Activated CD8-positive, alpha-beta memory T cell treated with anti-CD3 and anti-CD28 coated beads, Interleukin-2, amount 50 U/mL, for 48 hours (primary cell): ENCODE measurements around the gene ITCH.
"Not testable (repeated sequence)": the region's sequence is repeated elsewhere in the genome, so short reads cannot be mapped to it uniquely, and the experiment has no call there.

ENCODE experiments used
- DNase-seq: peaks from one replicate; pipeline ENCODE4 v3.0.0-alpha.2; 2020

ITCH gene

DNA sequence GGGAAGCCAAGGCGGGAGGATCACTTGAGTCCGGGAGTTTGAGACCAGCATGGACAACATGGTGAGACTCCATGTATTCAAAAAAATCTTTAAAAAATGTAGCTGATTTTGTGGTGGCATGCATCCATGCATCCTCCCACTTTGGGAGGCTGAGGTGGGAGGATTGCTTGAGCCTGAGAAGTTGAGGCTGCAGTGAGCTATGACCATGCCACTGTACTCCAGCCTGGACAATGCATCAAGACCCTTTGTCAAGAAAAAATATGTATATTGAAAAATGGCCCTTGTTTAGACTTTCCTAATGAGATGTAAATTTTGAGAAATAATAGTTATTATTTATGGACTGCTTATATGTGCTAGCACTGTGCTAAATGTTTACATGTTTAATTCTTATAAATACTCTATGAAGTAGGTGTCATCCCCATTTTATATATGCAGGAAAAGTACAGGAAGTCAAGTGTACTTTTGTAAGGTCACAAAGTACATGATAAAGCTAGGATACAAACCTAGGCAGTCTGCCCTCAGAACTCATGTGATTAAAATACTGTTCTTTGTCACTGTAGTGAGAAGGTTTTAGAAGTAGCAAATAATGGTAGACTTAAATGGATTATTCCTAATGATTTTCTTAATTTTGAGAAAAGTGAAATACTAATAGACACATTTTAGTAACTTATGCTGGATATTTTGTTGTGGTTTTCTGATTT lies 58.8 kb downstream of the ITCH start:
- DNase-seq: no peak

DNA sequence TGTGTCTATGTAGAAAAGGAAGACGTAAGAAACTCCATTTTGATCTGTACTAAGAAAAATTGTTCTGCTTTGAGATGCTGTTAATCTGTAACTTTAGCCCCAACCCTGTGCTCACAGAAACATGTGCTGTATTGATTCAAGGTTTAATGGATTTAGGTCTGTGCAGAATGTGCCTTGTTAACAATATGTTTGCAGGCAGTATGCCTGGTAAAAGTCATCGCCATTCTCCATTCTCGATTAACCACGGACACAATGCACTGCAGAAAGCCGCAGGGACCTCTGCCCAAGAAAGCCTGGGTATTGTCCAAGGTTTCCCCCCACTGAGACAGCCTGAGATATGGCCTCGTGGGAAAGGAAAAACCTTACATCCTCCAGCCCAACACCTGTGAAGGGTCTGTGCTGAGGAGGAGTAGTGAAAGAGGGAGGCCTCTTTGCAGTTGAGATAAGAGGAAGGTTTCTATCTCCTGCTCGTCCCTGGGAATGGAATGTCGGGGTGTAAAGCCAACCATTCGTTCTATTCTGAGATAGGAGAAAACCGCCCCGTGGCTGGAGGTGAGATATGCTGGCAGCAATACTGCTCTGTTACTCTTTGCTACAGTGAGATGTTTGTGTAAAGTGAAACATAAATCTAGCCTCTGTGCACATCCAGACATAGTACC lies 62.1 kb downstream of the ITCH start:
- DNase-seq: not testable (repeated sequence)

DNA sequence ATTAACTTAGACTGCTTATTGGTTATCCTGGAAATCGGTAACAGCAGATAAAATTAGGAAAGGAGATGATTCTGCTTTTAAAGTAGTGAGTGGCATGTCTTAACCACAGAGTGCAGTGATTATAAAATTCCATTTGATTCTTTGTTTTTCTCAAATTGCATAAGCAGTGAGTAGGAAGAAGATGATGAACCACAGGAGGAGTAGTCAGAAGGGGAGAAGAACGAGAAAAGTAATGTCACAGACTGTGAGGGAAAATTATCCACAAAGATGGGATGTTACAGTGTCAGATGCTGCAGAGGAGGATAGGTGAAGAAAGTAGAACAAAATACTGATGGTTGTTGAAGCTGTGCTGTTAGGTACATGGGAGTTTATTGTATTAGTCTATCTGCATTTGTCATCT lies 63.0 kb downstream of the ITCH start:
- DNase-seq: no peak

DNA sequence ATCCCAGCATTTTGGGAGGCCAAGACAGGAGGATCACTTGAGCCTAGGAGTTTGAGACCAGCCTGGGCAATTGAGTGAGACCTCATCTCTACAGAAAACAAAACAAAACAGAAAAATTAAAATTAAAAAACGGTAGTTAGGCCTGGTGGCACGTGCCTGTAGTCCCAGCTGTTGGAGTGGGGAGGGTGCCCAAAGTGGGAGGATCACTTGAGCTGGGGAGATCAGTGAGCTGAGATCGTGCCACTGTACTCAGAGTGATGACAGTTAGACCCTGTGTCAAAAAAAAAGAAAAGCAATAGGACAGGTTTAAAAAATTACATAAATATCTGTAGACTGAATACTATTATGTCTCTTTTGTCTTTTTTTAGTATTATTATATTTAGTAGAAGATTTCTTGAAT lies 64.3 kb downstream of the ITCH start:
- DNase-seq: no peak

DNA sequence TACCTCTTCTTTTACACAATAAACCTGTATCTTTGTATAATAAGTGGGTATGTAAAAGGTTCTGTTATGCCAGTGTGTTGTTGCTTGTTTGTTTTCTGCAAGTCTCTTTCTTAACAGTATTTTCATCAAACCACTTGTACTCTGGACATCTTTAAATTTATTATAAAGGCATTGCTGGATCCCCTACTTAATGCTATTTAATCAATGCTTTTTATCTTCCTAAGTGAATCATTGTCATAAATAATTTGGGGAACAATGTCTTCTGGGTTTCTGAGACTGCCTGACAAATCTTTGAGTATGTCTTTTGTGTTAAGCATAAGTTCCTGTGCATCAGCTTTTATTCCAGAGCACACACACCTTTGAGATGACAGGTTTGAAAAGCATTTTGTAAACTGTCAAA lies 64.7 kb downstream of the ITCH start:
- DNase-seq: no peak

DNA sequence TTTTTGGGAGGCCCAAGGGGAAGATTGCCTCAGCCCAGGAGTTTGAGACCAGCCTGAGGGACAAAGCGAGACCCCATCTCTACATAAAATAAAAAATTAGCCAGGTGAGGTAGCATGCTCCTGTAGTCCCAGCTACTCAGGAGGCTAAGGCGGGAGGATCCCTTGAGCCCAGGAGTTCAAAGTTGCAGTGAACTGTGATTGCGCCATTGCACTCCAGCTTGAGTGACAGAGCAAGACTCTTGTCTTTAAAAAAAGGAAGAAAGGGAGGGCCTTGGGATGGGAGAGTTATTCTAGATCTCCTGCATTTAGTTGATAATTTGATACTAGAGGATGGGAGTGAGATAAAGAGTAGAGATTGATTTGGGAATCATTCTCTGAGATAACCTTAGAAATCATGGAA lies 68.1 kb downstream of the ITCH start:
- no peak for DNase-seq

DNA sequence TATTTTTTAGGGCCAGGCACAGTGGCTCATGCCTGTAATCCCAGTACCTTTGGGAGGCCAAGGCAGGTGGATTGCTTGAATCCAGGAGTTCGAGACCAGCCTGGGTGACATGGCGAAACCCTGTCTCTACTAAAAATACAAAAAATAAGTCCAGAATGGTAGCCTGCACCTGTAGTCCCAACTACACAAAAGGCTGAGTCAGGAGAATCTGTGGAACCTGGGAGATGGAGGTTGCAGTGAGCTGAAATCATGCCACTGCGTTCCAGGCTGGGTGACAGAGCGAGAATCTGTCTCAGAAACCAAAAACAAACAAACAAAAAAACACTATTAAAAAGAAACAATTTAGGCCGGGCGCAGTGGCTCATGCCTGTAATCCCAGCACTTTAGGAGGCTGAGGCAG lies 69.6 kb downstream of the ITCH start:
- DNase-seq: not testable (repeated sequence)

DNA sequence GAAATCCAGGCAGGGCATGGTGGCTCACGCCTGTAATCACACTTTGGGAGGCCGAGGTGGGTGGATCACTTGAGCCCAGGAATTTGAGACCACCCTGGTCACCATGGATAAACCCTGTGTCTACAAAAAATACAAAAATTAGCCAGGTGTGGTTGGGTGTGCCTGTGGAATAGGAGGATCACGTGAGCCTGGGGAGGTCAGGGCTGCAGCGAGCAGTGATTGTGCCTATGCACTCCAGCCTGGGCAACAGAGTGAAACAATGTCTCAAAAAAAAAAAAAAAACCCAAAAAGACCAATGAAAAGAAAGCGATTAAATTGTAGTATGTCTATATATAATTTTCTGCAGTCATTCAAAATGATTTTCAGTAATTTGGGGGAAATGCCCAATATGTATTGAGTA lies 70.3 kb downstream of the ITCH start:
- no peak for DNase-seq

DNA sequence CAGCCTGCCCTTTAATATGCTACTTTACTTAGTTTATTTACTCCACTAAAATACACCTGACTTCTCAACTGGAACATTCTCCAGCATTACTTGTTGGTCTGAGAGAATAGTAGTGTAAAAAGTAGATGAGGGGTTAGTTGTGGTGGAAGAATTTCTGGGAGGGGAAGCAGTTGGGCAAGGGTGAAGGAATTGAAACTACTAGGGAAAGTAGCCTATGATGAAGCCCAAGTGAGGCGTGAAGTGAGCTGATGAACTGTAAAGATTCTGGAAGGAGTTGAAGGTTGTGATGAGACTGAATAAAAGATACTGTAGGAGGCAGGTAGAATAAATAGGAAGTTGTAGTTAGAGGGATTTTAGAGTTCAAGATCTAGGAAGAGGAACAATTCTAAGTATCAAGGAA lies 72.5 kb downstream of the ITCH start:
- DNase-seq: no peak

DNA sequence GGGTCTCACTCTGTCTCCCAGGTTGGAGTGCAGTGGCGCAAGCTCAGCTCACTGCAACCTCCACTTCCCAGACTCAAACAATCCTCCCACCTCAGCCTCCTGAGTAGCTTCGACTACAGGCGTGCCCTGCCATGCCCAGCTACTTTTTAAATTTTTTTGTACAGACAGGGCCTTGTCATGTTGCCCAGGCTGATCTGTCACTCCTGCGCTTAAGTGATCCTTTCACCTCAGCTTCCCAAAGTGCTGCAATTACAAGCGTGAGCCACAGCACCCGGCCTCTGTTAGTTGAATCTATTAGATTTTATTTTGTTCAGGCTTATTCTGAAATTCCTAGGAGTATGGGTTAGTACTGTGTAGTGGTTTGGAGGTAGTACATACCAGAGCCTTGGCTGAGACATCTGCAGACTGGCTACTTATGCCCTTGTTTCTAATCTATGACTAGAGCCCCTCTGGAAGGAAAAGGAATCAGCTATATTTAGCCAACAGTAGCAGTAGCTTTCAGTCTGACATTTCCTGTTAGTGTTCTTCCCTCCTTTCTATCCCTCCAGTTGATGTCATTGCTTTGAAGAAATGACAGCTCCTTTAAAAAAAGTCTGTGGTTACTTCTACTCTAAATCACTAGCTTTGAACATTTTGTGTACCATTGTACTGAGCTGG lies 74.4 kb downstream of the ITCH start:
- DNase-seq: no peak

DNA sequence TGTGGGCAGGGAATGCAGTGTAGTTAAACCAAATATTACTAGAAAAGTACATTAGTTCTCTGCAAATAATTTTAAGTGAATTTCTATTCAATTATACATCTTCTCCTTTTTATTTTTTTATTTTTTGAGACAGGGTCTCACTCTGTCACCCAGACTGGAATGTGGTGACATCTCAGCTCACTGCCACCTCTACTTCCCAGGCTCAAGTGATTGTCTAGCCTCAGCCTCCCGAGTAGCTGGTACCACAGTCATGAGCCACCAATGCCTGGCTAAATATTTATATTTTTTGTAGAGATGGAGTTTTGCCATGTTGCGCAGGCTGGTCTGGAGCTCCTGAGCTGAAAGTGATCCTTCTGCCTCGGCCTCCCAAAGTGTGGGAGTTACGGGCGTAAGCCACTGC lies 76.1 kb downstream of the ITCH start:
- no peak for DNase-seq

DNA sequence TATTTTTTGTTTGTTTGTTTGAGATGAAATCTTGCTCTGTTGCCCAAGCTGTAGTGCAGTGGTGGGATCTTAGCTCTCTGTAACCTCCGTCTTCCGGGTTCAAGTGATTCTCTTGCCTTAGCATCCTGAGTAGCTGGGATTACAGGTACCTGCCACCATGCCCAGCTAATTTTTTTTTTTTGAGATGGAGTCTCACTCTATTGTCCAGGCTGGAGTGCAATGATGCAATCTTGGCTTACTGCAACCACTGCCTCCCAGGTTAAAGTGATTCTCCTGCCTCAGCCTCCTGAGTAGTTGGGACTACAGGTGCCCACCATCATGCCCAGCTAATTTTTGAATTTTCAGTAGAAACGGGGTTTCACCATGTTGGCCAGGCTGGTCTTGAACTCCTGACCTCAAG lies 78.3 kb downstream of the ITCH start:
- DNase-seq: not testable (repeated sequence)

DNA sequence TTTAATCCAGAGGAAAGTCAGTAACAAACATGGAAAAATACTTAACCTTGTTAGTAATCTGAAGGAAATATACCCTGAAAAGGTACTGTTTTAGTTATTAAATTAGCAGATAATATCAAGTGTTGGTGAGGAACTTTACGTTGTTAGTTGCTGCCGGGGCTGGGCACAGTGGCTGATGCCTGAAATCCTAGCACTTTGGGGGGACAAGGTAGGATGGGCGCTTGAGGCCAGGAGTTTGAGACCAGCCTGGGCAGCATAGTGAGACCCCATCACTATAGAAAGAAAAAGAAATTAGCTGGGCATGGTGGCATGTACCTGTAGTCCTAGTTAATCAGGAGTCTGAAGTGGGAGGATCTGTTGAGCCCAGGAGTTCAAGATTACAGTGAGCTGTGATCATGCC lies 80.5 kb downstream of the ITCH start:
- DNase-seq: no peak

DNA sequence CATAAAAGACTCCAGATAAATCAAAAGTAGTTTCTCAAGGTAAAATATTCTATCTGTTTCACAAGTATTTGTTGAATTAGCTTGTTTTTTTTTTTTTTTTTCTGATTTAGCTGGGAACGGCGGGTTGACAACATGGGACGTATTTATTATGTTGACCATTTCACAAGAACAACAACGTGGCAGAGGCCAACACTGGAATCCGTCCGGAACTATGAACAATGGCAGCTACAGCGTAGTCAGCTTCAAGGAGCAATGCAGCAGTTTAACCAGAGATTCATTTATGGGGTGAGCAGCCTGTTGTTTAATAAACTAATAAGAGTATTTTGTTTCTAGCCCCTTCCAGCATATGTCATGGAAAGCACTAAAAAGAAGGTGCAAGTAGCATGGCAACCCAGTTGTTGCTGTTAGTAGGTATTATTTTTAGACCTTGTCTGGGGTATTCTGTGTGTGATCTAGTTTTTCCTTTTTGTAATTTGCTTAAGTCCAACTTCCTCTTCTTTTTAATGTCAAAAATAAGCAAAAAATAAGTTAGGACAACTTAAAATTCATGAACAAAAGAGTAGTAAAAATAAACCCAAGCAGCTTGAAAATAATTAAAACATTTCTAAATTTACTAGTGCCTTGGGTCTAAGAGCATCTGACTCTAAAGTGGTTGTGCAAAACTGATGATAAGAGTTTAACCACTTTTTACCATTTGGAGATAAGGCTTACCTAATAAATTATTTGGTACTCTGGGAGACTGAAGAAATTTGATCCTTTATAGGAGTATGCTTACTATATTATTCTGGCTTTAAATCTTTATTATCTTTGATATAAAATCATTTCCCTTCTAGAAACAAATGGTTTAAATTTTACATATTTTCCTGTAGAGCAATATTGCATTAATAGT lies 82.3 kb downstream of the ITCH start:
- no peak for DNase-seq

DNA sequence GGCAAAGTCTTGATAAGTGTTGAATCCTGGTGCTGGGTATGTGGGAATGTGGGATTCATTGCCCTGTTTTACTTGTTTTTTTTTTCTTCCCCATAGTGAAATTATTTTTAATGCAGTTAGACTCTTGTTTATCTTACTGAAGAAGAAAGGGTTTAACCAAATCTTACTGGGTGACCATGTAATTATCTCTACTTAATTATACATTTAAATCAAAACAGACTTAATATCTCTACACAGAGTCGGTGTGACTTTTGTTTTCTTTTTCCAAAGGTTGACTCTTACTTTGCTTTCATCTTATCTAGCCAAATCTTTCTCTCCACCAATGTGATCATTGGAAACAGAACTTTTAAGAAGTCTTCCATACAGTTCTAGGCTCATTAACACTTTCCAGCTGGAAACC lies 85.4 kb downstream of the ITCH start:
- no peak for DNase-seq

DNA sequence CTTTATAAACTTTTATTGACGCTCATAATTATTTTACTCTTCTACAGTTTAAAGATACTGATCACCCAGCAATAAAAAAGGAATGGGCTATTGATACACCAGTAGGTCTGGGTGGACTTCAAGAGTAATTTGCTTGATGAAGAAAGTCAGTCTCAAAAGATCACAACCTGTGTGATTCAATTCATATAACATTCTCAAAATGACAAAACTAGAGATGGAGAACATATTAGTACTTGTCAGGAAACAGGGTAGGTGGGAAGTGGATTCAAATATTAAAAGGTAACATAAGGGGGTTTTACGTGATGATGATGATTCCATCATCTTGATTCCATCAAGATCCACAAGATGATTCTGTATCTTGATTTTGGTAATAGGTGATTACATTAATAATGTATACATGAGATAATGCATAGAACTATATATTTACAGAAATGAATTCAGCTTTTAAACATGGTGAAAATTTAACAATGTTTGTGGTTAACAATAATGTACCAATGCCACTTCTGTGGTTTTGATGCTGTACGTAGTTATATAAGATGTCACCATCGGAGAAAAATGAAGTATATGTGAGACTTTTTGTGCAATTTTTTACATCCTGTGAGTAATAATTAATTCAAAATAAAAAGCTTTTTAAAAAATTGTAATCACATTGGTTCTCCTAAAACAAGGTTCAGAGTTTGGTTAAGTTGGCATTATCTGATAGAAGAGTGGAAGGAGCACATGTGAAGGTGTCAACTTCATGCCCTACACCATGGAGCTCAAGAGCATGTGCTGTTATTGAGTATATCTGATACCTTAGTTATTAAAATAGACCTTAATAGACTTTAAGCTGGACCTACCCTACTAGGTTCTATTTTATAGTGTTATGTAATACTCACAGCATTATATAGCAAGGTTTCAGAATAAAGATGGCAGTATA lies 86.9 kb downstream of the ITCH start:
- no peak for DNase-seq

DNA sequence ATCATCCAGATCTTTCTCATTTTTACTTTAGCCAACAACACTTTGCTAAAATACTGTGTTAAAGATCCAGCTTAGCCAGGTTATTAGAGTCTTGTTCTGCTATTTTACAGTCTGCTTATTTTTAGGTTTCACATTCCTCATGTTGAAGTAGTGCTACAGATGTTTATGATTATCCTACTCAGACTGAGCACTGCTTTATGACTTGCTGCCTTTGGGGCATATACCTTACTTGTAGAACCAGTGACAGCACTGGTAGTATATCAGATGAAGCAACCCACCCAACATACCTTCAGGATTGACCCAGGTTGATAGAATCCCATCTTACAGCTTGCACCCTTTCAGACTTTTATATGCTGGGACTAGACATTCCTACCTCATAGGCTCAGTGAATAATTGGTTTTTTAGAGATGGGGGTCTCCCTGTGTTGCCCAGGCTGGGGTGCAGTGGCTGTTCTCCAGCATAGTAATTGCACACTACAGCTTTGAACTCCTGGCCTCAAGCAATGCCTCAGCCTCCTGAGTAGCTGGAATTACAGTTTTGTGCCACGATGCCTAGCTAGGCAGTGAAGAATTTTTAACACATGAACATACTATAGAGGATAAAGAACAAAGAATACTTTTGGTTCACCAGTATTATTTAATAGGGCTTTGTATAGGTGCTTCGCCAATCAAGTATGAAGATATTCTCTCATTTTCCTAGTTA lies 89.4 kb downstream of the ITCH start:
- DNase-seq: no peak

DNA sequence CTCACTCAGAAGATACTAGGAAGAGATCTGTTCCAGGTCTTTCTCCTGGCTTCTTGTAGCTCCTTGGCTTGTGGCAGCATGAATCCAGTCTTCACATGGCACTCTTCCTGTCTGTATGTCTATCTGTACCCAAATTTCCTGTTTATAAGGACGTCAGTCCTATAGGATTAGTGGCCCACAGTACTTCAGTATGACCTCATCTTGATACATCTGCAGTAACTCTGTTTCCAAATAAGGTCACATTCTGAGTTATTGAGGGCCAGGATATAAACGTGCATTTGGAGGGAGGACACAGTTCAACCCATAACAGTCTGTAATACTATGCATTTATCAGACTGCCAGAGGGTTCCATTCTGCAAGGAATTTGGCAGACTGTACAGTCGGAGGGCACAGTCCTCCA lies 95.6 kb downstream of the ITCH start:
- DNase-seq: no peak

DNA sequence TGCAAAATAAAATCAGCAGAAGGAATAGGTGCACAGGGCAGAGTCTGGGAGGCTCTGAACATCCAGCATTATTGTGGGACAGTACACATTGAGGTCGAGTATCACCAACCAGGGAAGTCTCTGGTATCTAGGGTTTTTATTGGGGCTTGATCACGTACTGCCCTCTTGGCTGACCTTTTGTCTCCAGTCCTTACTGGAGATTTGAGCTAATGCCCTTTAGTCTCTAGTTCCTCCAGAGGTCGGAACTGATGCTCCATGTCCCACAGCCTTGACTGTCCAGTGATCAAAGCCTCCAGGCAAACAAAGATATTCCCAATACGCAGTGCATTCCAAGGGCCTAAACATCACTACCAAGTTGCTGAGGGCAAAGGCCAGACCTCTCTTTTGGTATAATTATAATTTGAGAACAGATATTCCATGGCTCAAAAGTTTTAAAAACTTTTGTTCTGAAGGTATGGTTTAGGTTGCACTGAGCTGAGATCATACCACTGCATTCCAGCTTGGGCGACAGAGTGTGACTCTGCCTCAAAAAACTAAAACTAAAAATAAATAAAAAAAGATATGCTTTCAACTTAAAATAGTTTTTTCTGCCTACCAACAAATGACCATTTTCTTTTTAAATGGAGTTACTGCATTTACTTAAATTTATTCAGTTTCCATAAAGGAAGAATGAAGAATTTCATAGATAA lies 96.3 kb downstream of the ITCH start:
- no peak for DNase-seq

DNA sequence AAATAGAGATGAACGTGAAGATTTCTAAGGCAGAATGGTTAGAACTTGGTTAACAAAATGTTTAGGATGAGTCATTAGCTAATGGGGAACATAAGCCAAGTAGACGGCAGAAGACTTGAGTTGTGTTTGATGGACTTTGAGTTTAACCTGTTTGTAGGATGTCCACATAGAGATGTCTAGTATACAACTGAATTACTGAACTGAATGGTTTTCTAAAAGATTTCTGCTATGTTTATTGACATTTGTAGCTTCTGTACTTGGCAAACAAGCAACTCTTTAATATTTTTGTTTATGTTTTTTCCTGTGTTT lies 98.7 kb downstream of the ITCH start:
- no peak for DNase-seq

DNA sequence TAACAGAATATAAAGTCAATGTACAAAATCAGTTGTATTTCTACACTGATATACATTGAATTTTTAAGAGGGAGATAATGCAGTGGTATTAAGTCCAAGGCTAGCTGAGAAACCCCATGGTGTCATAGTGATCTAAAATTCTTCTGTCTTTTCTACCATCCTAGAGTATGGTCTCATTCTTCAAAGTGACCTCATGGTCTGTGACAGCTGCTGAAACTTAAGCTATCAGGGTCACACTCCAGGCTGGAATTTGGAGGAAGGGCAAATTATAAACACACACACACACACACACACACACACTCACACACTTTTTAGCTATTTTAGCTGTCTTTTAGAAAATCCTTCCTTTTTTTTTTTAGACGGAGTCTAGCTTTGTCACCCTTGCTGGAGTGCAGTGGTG lies 105.9 kb downstream of the ITCH start:
- no peak for DNase-seq
